ENCODE measurements around the gene PHF23.

Gene PHF23

GRCh38 chr17:7249830-7250229 is 10.6 kb upstream of the PHF23 start:
- DNase-seq (no peak), ATAC-seq (ENCODE audit: insufficient read depth, low read depth) (no peak)
- Histone ChIP-seq H3K9ac (ENCODE audit: low read depth, low read length) (peak overlapping the region; percentile 88), H3K9me3 (ENCODE audit: insufficient read depth, low read length, severe bottlenecking) (no peaks in the 10 kb centered on the region), H2AFZ (ENCODE audit: low read depth, low read length) (no peak overlapping the region), H4K20me1 (ENCODE audit: insufficient read depth, low read length) (peaks cover 46% of the 10 kb centered on the region), H3K79me2 (ENCODE audit: insufficient read depth, low read length) (peaks cover 84% of the 10 kb centered on the region), H3K4me3 (ENCODE audit: low read depth in 1 of 2, low read length in 2 of 2) (peak overlapping the region; percentile 76 to 93; a peak in 3 of 4 replicates), H3K36me3 (ENCODE audit: insufficient read depth, low read length) (peaks cover 39% of the 10 kb centered on the region), H3K27me3 (ENCODE audit: insufficient read depth, low read length, poor library complexity) (no peaks in the 10 kb centered on the region), H3K4me2 (ENCODE audit: insufficient read depth, low read length) (peak overlapping the region; percentile 79), H3K27ac (ENCODE audit: low read length) (peak overlapping the region; percentile 97), H3K4me1 (ENCODE audit: insufficient read depth, low read length) (peaks cover 50% of the 10 kb centered on the region)
- TF ChIP-seq EZH2 (IDR thresholded peaks at IDR 0.05; ENCODE audit: borderline replicate concordance, low read depth, low read length, severe bottlenecking) (no peak), CTCF (IDR thresholded peaks at IDR 0.05; ENCODE audit: borderline replicate concordance, extremely low read depth, low read length, poor library complexity, severe bottlenecking) (no peak)

DNA sequence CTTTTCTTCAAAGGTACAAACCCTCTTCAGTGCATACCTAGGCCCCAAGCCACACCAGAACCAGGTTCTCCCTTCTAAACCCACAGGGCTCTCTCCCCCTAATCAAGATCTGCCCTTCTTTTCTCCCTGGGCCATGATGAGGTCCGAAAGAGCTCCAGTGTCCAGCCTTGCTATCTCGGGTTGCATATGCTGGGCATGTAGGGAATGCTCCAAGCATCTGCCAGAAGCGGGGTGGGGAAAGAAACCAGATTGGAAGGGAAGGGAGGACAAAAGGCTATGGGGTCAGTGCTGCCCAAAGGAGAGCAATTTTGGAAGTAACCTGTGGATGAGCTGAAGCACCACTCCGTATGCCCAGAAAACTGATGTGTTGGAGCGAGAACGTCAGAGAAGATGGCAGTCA is 10.0 kb upstream of the PHF23 start:
- Histone ChIP-seq H3K36me3 (ENCODE audit: insufficient read depth, low read length) (peaks cover 39% of the 10 kb centered on the region), H2AFZ (ENCODE audit: low read depth, low read length) (no peak overlapping the region), H3K9me3 (ENCODE audit: insufficient read depth, low read length, severe bottlenecking) (no peaks in the 10 kb centered on the region), H3K79me2 (ENCODE audit: insufficient read depth, low read length) (peaks cover 79% of the 10 kb centered on the region), H4K20me1 (ENCODE audit: insufficient read depth, low read length) (peaks cover 46% of the 10 kb centered on the region), H3K4me2 (ENCODE audit: insufficient read depth, low read length) (peak overlapping the region; percentile 79), H3K9ac (ENCODE audit: low read depth, low read length) (peak overlapping the region; percentile 88), H3K27ac (ENCODE audit: low read length) (0 out of 2 replicates have a peak overlapping the region, but pooled peaks have one; percentile 18), H3K4me3 (ENCODE audit: low read depth in 1 of 2, low read length in 2 of 2) (peak overlapping the region in 1 of 2 experiments; percentile 7; a peak in 2 of 4 replicates), H3K4me1 (ENCODE audit: insufficient read depth, low read length) (peaks cover 46% of the 10 kb centered on the region), H3K27me3 (ENCODE audit: insufficient read depth, low read length, poor library complexity) (no peaks in the 10 kb centered on the region)
- no peak for ATAC-seq (ENCODE audit: insufficient read depth, low read depth)
- TF ChIP-seq CTCF (IDR thresholded peaks at IDR 0.05; ENCODE audit: borderline replicate concordance, extremely low read depth, low read length, poor library complexity, severe bottlenecking): no peak
- TF ChIP-seq EZH2 (IDR thresholded peaks at IDR 0.05; ENCODE audit: borderline replicate concordance, low read depth, low read length, severe bottlenecking): no peak
- no peak for DNase-seq

DNA sequence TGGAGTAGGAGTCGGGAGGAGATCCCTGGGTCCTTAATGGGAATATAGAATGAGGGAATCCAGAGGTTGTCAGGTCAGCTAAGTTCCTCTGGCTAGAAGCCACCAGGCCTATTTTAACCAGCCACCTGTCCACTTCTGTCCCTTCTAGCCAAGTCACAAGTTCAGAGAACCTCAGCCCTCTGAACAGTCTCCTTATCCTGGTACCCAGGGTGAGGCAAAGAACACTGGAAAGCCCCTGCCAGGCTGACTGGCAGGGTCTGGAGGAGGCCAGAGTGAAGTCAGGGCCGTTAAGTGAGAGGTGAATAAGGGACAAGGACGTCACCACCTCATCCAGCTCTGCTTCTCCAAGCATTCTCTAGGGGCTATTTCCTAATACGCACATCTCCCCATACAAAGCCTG is 9.5 kb upstream of the PHF23 start:
- Histone ChIP-seq H3K36me3 (ENCODE audit: insufficient read depth, low read length) (peaks cover 40% of the 10 kb centered on the region), H3K4me2 (ENCODE audit: insufficient read depth, low read length) (peak overlapping the region; percentile 79), H3K4me3 (ENCODE audit: low read depth in 1 of 2, low read length in 2 of 2) (peak overlapping the region in 1 of 2 experiments; percentile 7; a peak in 1 of 4 replicates), H3K9me3 (ENCODE audit: insufficient read depth, low read length, severe bottlenecking) (no peaks in the 10 kb centered on the region), H3K9ac (ENCODE audit: low read depth, low read length) (peak overlapping the region; percentile 88), H3K27ac (ENCODE audit: low read length) (peak overlapping the region; percentile 18; the same call in 1 of the 2 replicates), H3K79me2 (ENCODE audit: insufficient read depth, low read length) (peaks cover 76% of the 10 kb centered on the region), H4K20me1 (ENCODE audit: insufficient read depth, low read length) (peaks cover 46% of the 10 kb centered on the region), H2AFZ (ENCODE audit: low read depth, low read length) (no peak overlapping the region), H3K4me1 (ENCODE audit: insufficient read depth, low read length) (peaks cover 45% of the 10 kb centered on the region), H3K27me3 (ENCODE audit: insufficient read depth, low read length, poor library complexity) (no peaks in the 10 kb centered on the region)
- DNase-seq: no peak
- no peak for ATAC-seq (ENCODE audit: insufficient read depth, low read depth)
- TF ChIP-seq CTCF (IDR thresholded peaks at IDR 0.05; ENCODE audit: borderline replicate concordance, extremely low read depth, low read length, poor library complexity, severe bottlenecking) (no peak), EZH2 (IDR thresholded peaks at IDR 0.05; ENCODE audit: borderline replicate concordance, low read depth, low read length, severe bottlenecking) (no peak)

All from DND-41 (cell line).